ENCODE measurements around the gene SYT7.
A peak's percentile ranks its signal among the peaks of the same experiment; 100 is the strongest.

The SYT7 gene

DNA sequence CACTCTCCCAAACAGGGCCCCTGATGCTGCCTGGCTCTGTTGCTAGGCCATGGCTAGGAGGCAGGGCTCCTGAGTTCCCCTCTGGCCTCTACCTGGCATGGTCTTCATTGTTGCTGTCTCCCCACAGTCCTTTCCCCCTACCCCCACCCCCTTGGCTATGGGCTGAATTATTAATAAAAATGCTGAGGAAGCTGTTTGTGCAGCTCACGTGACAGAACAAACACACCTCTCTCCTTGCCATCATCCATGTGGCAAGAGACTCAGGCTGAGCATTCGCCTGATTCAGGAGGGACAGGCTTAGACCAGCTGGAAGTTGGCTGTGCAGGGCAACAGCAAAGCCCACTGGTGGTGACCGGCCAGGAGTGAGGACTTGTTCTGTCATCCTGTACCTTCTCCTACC is 4.2 kb upstream of the SYT7 start:
- no peak for DNase-seq (ENCODE audit: low read depth)

DNA sequence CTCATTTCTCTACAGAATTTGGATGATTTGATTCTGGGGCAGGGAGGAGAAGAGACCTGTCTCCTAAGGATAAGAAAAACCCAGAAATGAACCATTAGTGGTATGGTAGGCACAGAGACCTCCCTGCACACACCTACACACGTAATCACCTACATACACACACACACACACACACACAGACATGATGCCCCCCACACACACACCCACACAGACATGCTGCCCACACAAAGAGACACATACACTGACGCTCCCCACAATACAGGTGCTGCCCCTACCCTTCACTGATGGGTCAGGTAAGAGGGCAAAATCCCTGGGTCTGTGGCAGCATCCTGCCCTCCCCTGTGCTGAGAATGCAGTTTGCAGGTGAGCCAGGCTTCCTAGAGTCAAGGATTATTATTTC is 1.1 kb upstream of the SYT7 start:
- DNase-seq (ENCODE audit: low read depth) = no peak

DNA sequence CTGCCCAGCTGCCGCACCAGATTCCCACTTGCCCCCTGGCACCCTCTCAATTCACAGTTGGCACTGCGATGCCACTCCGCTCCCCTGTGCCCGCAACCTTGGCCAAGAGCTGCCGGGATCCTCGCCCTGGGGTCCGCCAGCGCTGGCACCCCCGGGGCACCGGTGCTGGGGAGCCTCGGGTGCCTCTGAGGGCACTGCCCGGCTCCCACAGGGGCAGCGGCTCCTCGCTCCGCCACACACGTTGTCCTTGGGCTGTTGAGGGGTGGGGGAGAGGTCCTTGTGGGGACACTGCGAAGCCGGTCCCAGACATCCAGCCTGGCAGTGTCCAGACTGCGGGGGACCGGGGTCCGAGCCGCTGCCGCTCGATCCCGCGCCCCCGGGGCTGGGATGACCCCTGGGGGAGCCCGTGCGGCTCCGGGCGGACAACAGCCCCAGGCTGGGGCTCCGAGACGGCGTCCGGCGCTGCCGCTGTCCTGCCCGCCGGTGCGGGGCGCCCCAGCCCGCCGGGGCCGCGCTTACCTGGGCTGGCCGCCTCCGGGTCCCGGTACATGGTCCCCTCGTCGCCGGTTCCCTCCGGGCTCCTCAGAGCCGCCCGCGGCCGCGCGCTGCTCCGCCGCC is 496 bp downstream of the SYT7 start:
- DNase-seq (ENCODE audit: low read depth) = no peak

DNA sequence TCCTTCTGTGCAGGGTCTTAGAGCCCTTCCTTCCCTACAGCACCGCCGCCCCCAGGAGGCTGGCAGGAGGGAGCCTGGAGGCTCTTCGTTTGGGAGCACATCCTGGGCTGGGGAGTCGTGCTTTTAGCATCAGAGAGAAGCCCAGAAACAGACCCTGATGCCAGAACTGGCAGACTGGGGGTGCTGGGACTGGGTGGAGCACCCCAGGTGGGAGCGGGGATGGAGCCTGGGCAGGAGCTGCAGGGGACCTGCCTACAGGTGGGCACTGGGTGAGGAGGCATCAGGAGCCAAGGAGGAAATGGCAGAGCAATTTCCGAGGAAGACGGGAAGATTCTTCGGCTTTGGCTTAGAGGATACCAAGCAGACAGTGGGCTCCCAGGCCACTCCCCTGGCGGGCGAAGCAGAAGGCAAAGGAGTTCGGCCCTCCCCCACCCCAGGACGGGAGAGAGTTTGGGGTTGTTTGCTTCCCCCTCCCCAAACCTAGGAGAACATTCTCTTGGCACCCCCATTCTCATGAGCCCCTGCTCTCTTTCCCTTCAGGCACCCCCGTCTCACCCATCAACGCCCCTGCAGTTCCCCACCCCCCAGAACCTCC is 1.1 kb downstream of the SYT7 start:
- DNase-seq (ENCODE audit: low read depth) = no peak

DNA sequence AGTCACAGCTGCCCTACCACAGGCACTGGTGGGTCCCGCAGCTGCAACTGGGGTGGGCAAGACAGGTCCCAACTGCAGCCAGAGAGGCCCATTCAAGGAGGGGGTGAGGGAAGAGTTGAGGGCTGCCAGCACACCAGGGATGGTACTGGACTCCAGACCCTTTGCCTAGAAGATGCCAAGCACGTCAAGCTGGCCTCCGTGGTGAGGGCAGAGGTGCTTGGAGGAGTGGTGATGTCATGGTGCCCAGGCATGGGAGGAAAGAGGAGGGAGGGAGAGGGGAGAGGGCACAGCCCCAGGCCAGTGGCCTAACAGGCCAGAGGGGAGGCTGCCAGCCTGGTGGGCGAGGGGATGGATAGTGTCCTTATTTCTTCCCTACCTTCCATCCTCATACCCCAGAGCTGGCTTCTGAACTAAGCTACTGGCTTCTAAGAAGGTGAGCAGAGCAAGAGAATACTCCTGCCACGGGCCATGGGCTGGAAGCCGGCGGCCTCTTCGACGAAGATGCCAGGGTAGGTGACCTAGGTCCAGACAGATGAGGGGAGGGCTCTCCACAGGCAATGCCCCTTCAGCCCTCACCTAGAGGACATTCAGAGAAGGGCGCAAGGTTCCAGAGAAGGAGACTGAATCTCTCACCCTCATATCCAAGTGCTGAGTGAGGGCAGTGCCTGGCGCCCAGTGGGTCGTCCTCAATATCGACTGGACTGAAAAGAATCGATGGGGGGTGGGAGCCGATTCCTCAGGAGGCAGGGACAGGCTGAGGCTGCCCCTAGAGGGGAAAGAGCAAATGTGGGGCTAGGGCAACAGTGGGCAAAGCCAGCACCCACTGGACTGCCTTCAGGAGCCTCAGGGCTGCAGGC is 1.8 kb downstream of the SYT7 start:
- DNase-seq (ENCODE audit: low read depth) = no peak

DNA sequence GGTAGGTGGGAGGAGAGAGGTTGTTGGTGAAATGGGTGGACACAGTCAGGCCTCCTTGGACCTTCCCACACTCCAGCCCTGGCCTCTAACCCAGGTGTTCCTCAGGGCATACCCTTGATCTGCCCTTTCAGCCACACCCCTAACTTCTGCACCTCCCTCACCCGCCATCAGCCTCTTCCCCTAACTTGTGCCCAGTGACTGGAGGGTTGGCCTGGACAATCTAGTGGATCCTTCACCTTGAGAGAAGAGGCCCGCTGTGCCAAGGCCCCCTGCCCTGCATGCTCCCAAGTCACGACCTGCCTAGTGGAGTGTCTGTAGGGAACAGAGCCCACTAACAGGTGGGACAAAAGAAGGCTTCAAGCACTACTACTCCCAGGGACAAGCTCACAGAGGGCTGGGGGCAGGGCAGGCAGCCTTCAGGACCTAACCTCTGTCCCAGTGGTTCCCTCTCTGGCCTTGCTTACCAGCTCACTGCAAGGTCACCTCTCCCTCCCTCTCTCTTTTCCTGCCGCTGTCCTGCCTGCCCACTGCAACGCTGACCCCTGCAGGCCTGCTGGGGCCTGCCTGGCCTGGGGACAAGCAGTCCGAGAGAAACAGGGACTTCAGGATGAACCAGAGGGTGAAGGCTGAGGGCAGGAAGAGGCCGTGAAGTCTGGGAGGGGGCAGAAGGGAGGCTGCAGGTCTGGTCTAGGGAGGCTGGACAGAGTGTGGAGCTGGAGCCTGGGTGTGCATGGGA is 3.3 kb downstream of the SYT7 start:
- no peak for DNase-seq (ENCODE audit: low read depth)

DNA sequence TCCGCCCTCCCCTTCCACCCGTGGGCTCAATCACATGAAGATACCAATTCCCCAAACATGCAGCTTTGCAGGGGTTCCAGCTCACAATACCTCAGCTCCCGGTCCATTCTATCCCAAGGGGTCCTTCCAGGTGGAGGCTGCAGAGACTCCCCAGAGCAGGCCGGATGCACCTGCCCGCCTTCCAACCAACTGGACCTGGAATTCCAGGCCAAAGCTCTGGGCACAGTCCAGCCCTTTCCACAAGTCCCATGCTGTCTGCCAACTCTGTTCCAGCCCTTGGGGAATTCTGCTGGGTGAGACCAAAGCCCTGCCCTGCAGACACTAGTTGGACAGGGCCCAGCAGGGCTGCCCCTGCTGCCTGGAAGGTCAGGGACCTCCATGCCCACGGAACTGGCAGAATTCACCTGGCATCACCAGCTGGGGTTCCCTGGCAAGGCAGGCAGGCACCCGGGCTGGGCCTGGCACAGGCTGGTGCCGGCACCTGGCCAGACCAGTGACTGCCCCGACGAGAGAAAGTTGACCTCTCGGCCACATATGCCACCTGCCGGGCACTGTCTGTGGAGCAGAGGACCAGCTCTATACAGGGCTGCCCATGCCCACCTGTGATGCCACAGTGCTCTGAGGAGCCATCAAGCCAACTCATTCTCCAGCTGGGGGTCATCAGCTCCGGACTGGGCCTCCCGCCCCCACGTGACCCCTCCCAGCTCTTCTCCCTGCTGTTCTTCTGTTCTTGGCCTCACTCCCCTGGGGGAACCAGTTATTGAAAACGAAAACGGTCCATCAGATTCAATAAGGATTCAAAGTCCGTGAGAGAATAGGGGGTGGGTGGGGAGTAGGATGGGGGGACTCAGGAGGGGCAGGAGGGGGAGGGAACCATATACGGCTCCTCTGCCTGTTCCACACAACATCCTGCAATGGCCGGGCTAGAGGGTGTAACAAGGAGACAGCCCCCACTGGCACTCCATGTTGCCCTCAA is 4.7 kb downstream of the SYT7 start:
- DNase-seq (ENCODE audit: low read depth) = no peak

DNA sequence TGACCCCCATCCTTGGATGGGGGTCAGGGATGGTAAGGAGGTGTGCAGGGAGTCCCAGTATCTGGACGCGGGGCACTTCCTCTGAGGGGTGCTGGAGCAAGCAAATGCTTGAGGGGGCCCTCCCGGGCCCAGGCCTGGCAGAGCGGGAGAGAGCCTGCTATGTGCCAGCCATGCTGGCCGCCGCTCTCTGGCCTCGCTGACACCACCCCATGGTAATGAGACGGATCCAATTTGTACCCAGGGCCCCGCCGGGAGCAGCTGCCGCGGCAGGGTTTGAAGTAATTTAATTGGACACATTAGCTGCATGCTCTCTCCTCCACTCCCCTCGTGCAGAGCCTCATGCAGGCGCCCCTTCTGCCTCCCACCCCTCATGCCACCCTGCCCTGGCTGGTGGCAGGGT is 6.3 kb downstream of the SYT7 start:
- no peak for DNase-seq (ENCODE audit: low read depth)

DNA sequence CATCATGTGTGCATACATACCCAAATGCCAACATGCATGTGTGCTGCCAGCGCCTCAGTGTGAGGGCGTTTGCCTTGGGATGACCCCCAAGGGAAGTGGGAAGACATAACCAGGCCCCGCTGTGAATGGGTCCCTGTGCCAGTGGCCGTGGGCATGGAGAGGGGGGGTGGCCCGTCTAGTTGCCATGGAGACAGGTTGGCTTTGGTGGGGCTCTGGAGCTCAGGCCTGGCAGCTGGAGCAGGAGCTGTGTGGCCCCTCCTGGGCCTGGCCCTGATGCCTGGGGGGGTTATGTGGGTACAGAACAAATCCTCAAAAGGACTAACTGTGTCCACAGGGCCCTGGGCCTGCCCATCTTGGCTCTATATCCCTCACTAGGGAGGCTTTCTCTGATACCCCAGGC is 8.0 kb downstream of the SYT7 start:
- DNase-seq (ENCODE audit: low read depth) = no peak

DNA sequence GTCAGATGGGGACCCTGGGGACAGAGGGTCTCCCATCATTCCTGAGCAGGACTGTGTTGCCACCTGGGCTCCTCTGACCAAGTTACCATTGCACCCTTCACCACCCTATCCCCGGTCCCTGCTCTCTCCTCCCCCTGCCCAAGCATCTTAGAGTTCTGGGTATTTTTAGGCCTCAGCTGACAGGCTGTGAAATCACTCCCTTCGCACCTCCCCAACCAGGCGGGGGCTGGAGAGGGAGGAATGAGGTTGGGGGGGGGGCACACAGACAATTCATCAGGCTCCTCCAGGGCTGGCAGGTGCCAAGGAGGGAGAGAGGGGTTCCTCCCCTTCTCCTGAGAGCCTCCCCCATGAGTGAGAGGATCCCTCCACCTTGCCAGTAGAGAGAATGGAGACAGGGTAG is 9.0 kb downstream of the SYT7 start:
- no peak for DNase-seq (ENCODE audit: low read depth)

DNA sequence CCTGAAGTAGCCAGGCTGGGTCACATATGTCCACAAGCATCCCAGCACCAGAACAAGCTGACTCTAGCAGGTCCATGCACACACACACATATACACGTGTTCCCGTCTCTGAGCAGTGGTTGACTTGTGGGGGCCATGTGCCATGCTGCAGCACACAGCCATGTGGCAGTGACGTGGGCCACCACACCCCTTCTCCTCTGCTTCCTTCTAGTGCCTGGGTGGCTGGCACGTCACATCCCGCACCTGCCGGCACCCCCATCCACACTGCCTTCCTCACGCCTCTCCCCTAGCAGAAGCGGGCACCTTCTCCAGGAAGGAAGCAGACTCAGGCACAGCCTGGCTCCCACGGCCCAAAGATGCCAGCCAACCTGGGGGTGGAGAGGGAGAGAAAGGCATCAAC is 9.5 kb downstream of the SYT7 start:
- no peak for DNase-seq (ENCODE audit: low read depth)

DNA sequence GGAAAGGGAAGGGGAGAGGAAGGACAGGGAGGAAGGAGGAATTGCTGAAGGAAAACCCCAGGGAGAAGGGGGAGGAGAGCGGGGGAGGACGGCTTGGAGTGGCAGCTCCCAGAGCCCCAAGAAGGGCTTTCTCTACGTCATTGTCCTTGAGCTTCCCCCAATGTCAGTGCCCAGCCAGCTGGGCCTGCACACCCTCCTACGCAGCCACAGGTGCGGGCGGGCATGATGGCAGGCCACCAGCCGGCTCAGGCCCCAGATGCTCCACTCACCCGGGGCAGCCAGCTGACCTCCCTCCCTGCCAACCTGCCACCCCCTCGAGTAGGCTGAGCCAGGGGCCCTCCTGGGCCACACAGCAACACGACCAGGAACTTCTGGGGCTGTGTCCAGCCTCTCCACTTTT is 11.2 kb downstream of the SYT7 start:
- DNase-seq (ENCODE audit: low read depth) = no peak

DNA sequence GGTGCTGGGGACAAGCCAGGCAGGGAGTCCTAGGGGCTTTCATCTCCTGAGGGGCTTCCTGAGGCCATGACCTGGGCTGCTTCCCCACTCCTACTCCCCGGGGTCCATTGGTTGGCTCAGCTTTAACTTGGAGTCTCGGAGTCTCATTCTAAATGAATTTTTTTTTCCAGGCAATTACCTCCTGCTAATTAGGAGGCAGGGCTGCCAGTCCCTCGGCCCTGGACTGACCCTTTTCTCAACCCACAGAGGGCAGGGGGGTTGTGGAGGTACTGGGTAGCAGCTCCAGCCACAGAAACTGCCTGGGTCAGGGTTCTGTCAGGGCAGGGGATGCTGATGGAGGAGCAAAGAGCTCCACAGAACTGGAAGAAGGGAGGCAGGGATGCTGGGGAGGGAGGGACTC is 11.9 kb downstream of the SYT7 start:
- DNase-seq (ENCODE audit: low read depth) = no peak

DNA sequence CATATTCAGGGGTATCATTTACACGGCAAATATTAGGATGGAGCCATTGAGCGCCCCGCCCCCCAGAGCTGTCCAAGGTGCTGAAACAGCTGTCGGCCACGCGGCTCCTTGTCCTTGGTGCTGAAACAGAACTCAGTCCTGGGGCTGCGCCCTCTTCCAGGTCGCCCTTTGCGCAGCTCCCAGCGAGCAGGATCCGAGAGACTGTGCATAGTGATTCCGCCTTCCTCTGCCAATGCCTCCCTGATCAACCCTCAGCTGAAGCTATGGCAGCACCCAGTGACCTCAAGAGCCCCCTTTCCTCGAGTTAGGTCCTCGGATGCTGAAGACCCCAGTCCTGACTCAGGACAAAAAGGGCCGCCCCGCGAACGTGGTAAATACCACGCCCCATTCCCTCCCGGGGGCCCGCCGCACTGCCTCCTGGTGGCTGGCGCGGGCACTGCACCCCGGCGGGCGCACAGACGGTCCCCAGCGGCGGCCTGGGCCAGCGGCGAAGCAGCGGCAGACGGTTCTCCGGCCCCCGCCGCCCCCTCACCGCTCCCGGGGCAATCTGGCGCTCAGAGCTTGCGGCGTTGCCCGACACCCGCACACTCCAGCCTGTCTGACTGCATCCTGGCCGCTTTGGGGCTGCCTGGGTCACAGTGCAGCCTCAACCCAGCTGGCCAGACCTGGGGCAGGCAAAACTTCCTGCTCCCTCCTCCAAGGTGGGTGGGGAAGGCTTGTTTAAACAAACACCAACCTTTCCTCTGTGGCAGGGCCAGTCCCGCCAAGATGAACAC is 13.4 kb downstream of the SYT7 start:
- DNase-seq (ENCODE audit: low read depth) = peak; percentile 49

DNA sequence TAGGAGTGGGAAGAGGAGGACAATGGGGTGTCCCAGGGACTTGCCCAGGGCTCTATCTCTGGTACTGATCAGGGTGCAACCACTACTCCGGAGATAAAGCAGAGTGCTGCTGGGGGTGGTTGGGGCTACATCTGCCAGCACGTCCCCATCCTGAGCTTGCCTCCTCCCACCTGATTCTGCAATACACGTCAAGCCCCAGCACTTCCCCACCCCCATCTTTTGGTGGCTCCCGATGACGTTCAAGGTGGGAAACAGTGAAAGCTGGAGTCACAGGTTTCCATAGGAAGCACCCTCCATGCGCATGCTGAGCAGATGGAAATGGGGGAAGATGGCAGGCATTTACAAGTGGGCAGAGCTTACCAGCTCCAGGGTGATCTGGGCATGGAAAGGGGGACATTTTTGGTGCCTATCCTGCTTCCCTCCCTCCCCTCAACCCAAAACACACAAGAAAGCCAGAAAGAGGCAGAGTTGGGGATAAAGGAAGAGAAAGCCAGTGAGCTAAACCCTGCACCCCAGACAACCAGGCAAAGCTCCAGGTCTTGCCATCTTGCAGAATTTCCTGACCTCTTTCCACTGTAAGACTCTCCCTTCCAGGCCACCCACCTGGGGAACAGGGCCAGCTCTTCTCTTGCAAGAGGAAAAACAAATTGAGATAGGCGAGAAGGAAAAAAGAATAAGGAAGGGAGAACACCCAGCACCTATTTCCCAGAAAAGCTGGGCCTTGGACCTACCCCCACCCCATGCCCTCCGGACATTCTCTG is 15.8 kb downstream of the SYT7 start:
- DNase-seq (ENCODE audit: low read depth) = no peak

DNA sequence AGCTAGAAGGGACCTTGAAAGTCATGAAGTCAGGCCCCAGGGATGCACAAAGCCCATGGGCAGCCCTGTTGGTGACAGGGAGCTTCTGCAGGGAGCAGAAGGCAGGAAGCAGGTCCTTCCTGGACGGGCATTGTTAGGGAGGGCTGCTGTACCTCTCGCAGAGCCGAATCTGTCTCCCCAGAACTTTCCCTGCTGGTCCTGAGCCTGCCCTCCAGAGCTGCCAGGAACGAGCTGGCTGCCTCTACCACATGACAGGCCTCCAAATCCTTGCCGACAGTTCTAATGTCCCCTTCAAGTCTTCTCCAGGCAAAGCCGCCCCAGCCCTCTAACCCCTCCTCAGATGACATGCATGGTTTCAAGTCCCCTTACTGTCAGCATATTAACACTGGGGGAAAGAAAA is 20.1 kb downstream of the SYT7 start:
- no peak for DNase-seq (ENCODE audit: low read depth)

DNA sequence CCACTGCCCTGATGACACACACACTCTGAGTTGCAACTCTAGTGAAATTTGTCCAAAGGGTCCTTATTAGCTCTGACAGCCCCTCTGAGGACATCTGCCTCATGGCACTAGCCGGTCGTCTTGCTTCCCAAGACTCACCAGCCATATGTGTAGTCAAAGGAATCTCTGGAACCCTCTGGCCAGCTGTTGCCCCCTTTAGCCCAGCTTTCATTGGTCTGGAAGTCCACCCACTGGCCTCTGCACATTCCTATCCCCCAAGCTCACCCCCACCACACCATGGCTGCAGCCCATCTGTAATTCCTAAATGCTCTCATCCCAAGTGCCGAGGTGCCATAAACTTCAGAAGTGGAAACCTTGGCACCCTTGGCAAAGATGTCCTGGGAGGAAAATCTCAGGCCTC is 24.3 kb downstream of the SYT7 start:
- no peak for DNase-seq (ENCODE audit: low read depth)

DNA sequence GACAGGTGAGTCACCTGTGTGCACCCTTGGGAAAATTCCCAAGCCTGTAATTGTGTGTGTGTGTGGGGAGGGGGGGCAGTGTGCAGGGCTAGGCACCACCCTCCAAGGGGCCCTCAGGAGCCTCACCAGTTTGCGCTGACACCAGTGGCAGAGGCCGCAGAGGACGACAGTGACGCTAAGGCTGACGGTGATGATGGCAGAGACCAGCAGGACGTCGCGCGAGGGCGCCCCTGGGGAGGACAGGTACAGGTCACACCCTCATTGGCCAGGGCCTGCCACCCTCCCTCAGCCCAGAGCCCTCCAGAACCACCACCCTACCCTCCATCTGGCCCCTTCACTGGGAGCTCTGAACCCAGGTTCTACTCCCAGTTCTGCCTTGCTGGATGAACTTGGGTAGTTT is 24.9 kb downstream of the SYT7 start:
- no peak for DNase-seq (ENCODE audit: low read depth)

DNA sequence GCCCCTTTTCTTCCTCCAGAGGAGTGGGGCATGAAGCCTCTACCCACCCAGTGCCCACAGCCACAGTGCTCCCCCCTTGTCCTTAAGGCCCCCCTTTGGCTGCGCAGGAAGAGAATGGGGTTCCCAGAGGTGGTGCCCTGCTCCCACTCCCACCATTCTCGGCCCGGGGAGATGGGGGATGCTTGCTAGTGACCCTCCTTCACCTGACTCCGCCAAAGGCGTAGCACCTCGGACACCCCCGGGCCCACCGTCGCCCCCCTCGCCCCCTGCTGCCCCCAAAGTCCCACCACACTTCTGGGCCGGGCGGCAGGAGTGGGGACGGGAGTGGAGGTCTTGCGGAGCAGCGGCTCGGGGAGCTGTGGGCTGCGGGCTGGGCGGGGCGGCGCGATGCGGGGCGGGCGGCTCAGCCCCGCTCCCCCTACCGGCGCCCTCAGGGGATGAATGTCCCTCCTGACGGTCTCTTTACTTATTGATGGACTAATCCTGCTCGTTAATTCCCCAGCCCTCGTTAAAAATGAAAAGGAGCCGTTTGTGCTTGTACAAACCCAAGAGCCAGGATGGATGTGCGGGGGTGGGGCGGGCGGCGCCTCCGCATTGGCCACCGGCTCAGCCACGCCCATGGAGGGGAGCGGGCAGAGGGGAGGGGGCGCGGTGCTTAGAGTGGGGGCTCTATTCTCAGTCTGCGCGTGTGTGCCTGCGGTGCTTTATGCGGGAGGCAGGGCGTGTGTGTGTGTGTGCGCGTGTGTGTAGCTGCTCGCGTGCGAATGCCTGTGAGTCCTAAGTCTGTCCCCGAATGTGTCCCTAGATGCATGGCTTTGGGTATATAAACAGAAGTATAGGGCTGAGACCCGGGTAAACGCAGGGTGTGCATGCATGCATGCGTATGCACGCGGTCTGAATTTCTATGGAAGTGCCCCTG is 25.6 kb downstream of the SYT7 start:
- no peak for DNase-seq (ENCODE audit: low read depth)
